ENCODE measurements around the gene CCDC88B. TPM values are rescaled to one million over a fixed set of nuclear protein-coding genes. Genes with fewer than 3 reads are reported as not detected.

The CCDC88B gene
- total and polyA plus RNA-seq, 2 of the 8 experiments (the other 6 are each of a cell fraction or from before 2014, with no cell fraction given): 5.9 to 12.5 TPM

DNA sequence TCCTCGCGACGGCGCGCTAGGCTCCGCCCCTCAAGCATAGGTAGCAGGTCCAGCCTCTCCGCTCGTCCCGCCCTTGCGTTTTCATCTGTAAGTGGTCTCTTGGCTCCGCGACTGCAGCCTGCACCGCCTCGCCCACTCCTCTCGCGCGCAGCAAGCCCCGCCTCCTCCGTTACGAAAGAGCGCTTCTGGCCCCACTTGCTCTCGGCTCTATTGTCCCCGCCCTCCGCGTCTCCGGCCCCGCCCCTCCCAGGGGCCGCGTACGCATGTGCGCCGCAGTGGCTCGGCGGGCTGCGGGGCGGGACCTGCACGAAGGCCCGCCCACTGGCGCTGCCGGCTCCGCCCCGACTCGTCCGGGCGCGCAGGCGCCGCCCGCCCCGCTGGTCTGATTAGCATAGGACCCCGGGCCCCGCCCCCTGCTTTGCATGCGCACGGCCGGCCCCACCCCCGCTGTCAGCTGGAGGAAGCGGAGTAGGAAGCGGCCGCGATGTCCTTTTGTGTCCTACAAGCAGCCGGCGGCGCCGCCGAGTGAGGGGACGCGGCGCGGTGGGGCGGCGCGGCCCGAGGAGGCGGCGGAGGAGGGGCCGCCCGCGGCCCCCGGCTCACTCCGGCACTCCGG lies 34.8 kb upstream of the CCDC88B start, which contains the start of gene ESRRA (continued):
- TF ChIP-seq SAP30 (IDR thresholded peaks at IDR 0.05; ENCODE audit: insufficient read depth, insufficient replicate concordance, low read length): no peak
- no peak for TF ChIP-seq RFX5 (IDR thresholded peaks at IDR 0.05; ENCODE audit: borderline replicate concordance, low read depth, low read length)
- TF ChIP-seq YY1 (IDR thresholded peaks at IDR 0.05; ENCODE audit: low read depth, low read length): no peak
- TF ChIP-seq, protein P1, sequence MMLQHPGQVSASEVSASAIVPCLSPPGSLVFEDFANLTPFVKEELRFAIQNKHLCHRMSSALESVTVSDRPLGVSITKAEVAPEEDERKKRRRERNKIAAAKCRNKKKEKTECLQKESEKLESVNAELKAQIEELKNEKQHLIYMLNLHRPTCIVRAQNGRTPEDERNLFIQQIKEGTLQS (IDR thresholded peaks at IDR 0.05; ENCODE audit: insufficient read depth, low read depth, low read length): no peak
- no peak for TF ChIP-seq GTF2F1 (IDR thresholded peaks at IDR 0.05; ENCODE audit: borderline replicate concordance, low read depth, low read length)
- TF ChIP-seq SIRT6 (IDR thresholded peaks at IDR 0.05; ENCODE audit: low read length): no peak
- TF ChIP-seq TAF7 (optimal IDR thresholded peaks at IDR 0.05; ENCODE audit: borderline replicate concordance, low read depth, low read length): no peak
- TF ChIP-seq, protein P2, sequence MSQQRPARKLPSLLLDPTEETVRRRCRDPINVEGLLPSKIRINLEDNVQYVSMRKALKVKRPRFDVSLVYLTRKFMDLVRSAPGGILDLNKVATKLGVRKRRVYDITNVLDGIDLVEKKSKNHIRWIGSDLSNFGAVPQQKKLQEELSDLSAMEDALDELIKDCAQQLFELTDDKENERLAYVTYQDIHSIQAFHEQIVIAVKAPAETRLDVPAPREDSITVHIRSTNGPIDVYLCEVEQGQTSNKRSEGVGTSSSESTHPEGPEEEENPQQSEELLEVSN (IDR thresholded peaks at IDR 0.05): no peak
- TF ChIP-seq SP1 (IDR thresholded peaks at IDR 0.05; ENCODE audit: low read depth, low read length): peak; percentile 9; the same call in 1 of the 2 replicates
- TF ChIP-seq CEBPB (IDR thresholded peaks at IDR 0.05; ENCODE audit: low read depth, low read length): peak; percentile 79
- TF ChIP-seq BACH1 (IDR thresholded peaks at IDR 0.05; ENCODE audit: low read length): no peak; the same call in 1 of the 2 replicates
- peak; percentile 87 for TF ChIP-seq CREB1 (IDR thresholded peaks at IDR 0.05)
- TF ChIP-seq CHD1 (IDR thresholded peaks at IDR 0.05; ENCODE audit: low read depth, low read length): no peak
- TF ChIP-seq POU5F1 (IDR thresholded peaks at IDR 0.05; ENCODE audit: low read depth, low read length): no peak
- TF ChIP-seq EGR1 (IDR thresholded peaks at IDR 0.05; ENCODE audit: borderline replicate concordance, low read depth, low read length): 0 out of 2 replicates have a peak, but pooled peaks have one; percentile 28
- TF ChIP-seq TEAD4 (IDR thresholded peaks at IDR 0.05; ENCODE audit: low read depth, low read length): no peak
- peak; percentile 48 to 82; a peak in 1 of 4 replicates for TF ChIP-seq SIN3A (conservative IDR thresholded peaks at IDR 0.05 in 1 of 2, IDR thresholded peaks at IDR 0.05 in 1 of 2; ENCODE audit: low read depth in 1 of 2, low read length in 2 of 2)

Data from H1 (cell line).